Fibroblast of lung (primary cell): Measurements from ENCODE around the gene UBL5. TPM values are rescaled to one million over a fixed set of nuclear protein-coding genes. Genes with fewer than 3 reads are reported as not detected.

Source experiments
- DNase-seq, 2 donors: peaks; one replicate each; pipeline versions ENCODE4 v3.0.0 to v3.0.0-alpha.2; 2010; ENCODE audit warnings: low read depth in 2 of 2
- H2AFZ ChIP-seq: 2 replicates; pipeline ENCODE4 v1.5.1; 2012; ENCODE audit warnings: low read length, control low read depth, inconsistent platforms
- H3K27ac ChIP-seq: 2 replicates; pipeline ENCODE4 v1.5.1; 2011; ENCODE audit warnings: low read length, control low read depth; ENCODE audit not compliant: insufficient read depth
- H3K27me3 ChIP-seq: 2 replicates; pipeline ENCODE4 v1.5.1; 2011; ENCODE audit warnings: mild to moderate bottlenecking, low read length; ENCODE audit not compliant: control insufficient read depth, insufficient read depth
- H3K36me3 ChIP-seq: 2 replicates; pipeline ENCODE4 v1.5.1; 2011; ENCODE audit warnings: low read length; ENCODE audit not compliant: control insufficient read depth, insufficient read depth
- H3K4me1 ChIP-seq: 2 replicates; pipeline ENCODE4 v1.5.1; 2011; ENCODE audit warnings: low read length; ENCODE audit not compliant: control insufficient read depth, insufficient read depth; ENCODE audit errors: extremely low read depth
- H3K4me2 ChIP-seq: 2 replicates; pipeline ENCODE4 v1.5.1; 2011; ENCODE audit warnings: low read length, control low read depth; ENCODE audit not compliant: insufficient read depth; ENCODE audit errors: extremely low read depth
- H3K4me3 ChIP-seq, 4 experiments: fragments of 200-600 bp in 1 of 4; sonication (generic) in 1 of 4; replicated peaks in 1 of 4; 2 replicates each; pipeline ENCODE4 v1.5.1; 2011 to 2016; ENCODE audit warnings: low read length in 4 of 4, low read depth in 3 of 4, mild to moderate bottlenecking in 3 of 4, control low read depth in 2 of 4, inconsistent platforms in 1 of 4, mixed read lengths in 1 of 4; ENCODE audit not compliant: insufficient read depth in 1 of 4; ENCODE audit errors: control extremely low read depth in 1 of 4
- H3K79me2 ChIP-seq: 2 replicates; pipeline ENCODE4 v1.5.1; 2012; ENCODE audit warnings: mild to moderate bottlenecking, low read length, inconsistent platforms; ENCODE audit not compliant: control insufficient read depth, insufficient read depth
- H3K9ac ChIP-seq: 2 replicates; pipeline ENCODE4 v1.5.1; 2011; ENCODE audit warnings: mild to moderate bottlenecking, low read length, control low read depth; ENCODE audit not compliant: insufficient read depth
- H3K9me3 ChIP-seq: 2 replicates; pipeline ENCODE4 v1.5.1; 2012; ENCODE audit warnings: low read depth, low read length; ENCODE audit not compliant: control insufficient read depth, insufficient read depth
- H4K20me1 ChIP-seq: 2 replicates; pipeline ENCODE4 v1.5.1; 2011; ENCODE audit warnings: low read length; ENCODE audit not compliant: control insufficient read depth, insufficient read depth; ENCODE audit errors: extremely low read depth
- CTCF ChIP-seq, 2 donors: IDR thresholded peaks in 1 of 2; conservative IDR thresholded peaks in 1 of 2; 1 replicate in 1 of 2; 2 replicates in 1 of 2; pipeline ENCODE4 v1.5.1; 2011 to 2012; ENCODE audit warnings: low read length in 2 of 2, control low read depth in 1 of 2, inconsistent platforms in 1 of 2, low read depth in 1 of 2, mild to moderate bottlenecking in 1 of 2
- EZH2 ChIP-seq: IDR thresholded peaks from 2 replicates; pipeline ENCODE4 v1.5.1; 2012; ENCODE audit warnings: low read length, control low read depth, mild to moderate bottlenecking; ENCODE audit errors: missing control alignments
- polyA plus RNA-seq, 2 donors: library from polyadenylated mRNA; depleted of rRNA in 1 of 2; stranded (reverse) in 1 of 2; unstranded in 1 of 2; fragments of >200 nt; gene quantifications; 2 replicates each; pipeline ENCODE4 v1.2.1, GENCODE V29; 2011 to 2012; ENCODE audit warnings: missing spikeins in 1 of 2
- total RNA-seq: library from RNA; depleted of rRNA; stranded (reverse); fragments of >200 nt; gene quantifications from 2 replicates; pipeline ENCODE4 v1.2.1, GENCODE V29; 2014

Gene UBL5
- total and polyA plus RNA-seq, 2 donors (not counting 1 experiment from before 2014, with no cell fraction given), result 154 to 1,038 TPM

DNA sequence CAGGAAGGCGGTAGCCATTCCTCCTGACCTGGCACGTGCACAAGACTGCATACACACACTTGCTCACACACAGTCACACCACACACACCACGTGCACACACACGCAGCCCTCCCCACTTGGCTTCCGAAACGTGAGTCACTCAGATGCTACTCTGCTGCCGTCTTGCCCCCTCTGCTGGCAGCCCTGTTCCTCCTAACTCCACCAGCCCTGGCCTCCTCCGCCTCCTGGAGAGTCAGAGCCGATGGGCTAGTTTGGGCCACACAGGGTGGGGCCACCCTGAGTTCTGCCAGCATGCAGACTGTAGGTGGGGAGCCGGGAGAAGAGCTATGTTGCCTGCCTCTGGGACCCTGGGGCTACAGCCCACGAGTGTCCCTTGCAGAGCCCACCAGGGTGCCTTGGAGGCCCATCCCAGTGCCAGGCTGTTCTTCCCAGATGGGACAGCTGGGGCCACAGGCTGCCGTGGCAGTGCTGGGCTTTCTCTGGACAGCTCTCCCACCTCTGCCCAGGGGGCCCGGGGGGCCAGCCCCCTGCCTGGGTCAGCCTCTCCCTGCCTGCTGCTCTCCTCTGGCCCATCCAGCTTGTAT lies 19.5 kb downstream of the UBL5 start:
- Histone ChIP-seq H3K4me3 (no peak overlapping the region), H3K4me2 (no peak overlapping the region)

GRCh38 chr19:9848060-9848459 lies 20.3 kb downstream of the UBL5 start:
- H3K36me3 ChIP-seq, result peaks cover 10% of the 10 kb centered on the region
- no peaks in the 10 kb centered on the region for H3K27me3 ChIP-seq
- H2AFZ ChIP-seq, result no peak overlapping the region
- TF ChIP-seq EZH2 (no peak), CTCF (conservative IDR thresholded peaks at IDR 0.05 in 1 of 2, IDR thresholded peaks at IDR 0.05 in 1 of 2; ENCODE audit: low read depth in 1 of 2, low read length in 2 of 2) (peak; percentile 19 to 31)
- no peak overlapping the region for H3K9ac ChIP-seq
- H3K79me2 ChIP-seq, result peaks cover 1% of the 10 kb centered on the region
- H3K4me2 ChIP-seq, result no peak overlapping the region
- no peak for DNase-seq
- H3K27ac ChIP-seq, result no peak overlapping the region
- H3K4me1 ChIP-seq, result peaks cover 8% of the 10 kb centered on the region
- H4K20me1 ChIP-seq, result no peaks in the 10 kb centered on the region
- H3K4me3 ChIP-seq, result no peak overlapping the region
- no peaks in the 10 kb centered on the region for H3K9me3 ChIP-seq

More for the DNA sequence above, 19.5 kb downstream of the UBL5 start:
- Histone ChIP-seq H3K4me1 (peaks cover 8% of the 10 kb centered on the region), H3K9ac (peak overlapping the region; percentile 13), H3K9me3 (no peaks in the 10 kb centered on the region), H2AFZ (no peak overlapping the region), H3K27ac (peak overlapping the region; percentile 77), H4K20me1 (no peaks in the 10 kb centered on the region), H3K27me3 (no peaks in the 10 kb centered on the region), H3K36me3 (peaks cover 10% of the 10 kb centered on the region), H3K79me2 (peaks cover 1% of the 10 kb centered on the region)
- peak; percentile 74 to 88 for TF ChIP-seq CTCF (conservative IDR thresholded peaks at IDR 0.05 in 1 of 2, IDR thresholded peaks at IDR 0.05 in 1 of 2; ENCODE audit: low read depth in 1 of 2, low read length in 2 of 2)
- TF ChIP-seq EZH2, result no peak
- peak; percentile 91 to 95 for DNase-seq

GRCh38 chr19:9848762-9849161 lies 21.0 kb downstream of the UBL5 start:
- no peaks in the 10 kb centered on the region for H3K27me3 ChIP-seq
- no peak overlapping the region for H3K27ac ChIP-seq
- DNase-seq, result no peak
- H4K20me1 ChIP-seq, result no peaks in the 10 kb centered on the region
- H3K9me3 ChIP-seq, result no peaks in the 10 kb centered on the region
- H3K4me2 ChIP-seq, result no peak overlapping the region
- peaks cover 8% of the 10 kb centered on the region for H3K36me3 ChIP-seq
- H3K9ac ChIP-seq, result no peak overlapping the region
- H3K79me2 ChIP-seq, result peaks cover 1% of the 10 kb centered on the region
- no peak overlapping the region for H3K4me3 ChIP-seq
- H3K4me1 ChIP-seq, result peaks cover 8% of the 10 kb centered on the region
- no peak overlapping the region for H2AFZ ChIP-seq
- TF ChIP-seq CTCF (conservative IDR thresholded peaks at IDR 0.05 in 1 of 2, IDR thresholded peaks at IDR 0.05 in 1 of 2; ENCODE audit: low read depth in 1 of 2, low read length in 2 of 2), result no peak
- TF ChIP-seq EZH2, result no peak
